ENCODE results near the gene C10orf62. TPM values are rescaled to one million over a fixed set of nuclear protein-coding genes. Genes with fewer than 3 reads are reported as not detected.
"Not testable (repeated sequence)": the region's sequence is repeated elsewhere in the genome, so short reads cannot be mapped to it uniquely, and the experiment has no call there.

C10orf62 gene
- total RNA-seq, 1 experiment from 2014 or later, result not detected

DNA sequence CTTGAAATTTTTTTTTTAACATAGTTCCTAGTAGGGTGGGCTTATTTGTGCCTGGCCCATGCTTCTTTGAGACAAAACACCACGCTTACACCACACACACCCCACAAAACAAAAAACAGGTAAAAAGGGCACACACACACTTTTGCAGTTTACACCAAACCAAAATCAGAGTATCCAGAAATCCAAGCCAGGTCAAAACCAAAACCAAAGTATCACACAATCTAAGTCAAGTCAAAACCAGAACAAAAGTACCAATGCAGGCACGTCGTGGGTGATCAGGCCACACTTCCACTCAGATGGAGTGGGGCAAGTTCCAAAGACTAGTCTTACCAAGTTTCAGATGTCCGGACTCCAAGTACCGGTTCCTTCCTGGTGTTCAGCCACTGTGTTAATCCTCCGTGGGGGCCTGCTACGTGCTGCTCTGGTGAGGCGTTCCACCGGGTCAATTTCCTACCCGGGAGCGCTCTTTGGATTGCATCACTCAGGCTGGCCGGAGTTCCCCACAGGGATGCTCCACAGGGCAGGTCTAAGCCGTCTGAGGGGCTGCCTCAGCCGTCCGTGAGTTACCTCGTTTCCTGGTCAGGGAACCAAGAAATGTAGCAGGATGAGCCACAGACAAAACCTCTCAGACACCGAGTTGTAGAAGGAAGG lies 28.7 kb upstream of the C10orf62 start:
- H3K36me3 ChIP-seq, H3K9me3 ChIP-seq, H3K27me3 ChIP-seq: not testable (repeated sequence)
- peak overlapping the region; percentile 23; the same call in 1 of the 2 replicates for H3K4me3 ChIP-seq
- peak; percentile 47 for DNase-seq

- not testable (repeated sequence) for H3K36me3 ChIP-seq, H3K9me3 ChIP-seq, H3K4me3 ChIP-seq, H3K27me3 ChIP-seq, DNase-seq
Observed at GRCh38 chr10:97561386-97562077, 28.0 kb upstream of the C10orf62 start.

- not testable (repeated sequence) for H3K27me3 ChIP-seq, H3K36me3 ChIP-seq, H3K4me3 ChIP-seq, H3K9me3 ChIP-seq, DNase-seq
Observed at GRCh38 chr10:97562329-97562728, 27.2 kb upstream of the C10orf62 start.

DNA sequence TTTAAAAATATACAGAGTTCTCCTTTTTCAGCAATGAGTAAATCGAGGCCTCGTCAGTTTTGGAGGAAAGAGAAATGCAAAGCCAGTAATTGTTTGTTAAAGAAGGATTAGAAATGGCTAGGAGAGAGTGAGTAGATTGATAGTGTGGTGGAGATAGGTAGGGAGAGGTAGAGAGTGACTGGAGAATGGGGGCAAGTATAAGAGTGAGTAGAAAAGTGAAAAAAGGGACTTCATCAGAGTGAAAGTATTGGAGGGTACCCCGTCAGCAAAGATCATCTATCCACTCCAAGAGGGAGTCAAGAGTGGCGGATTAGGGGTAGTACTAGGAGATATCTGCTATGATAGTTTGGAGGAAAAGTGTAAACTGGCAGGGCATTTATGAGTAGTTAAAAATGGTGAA lies 26.2 kb upstream of the C10orf62 start:
- DNase-seq, result no peak
- H3K9me3 ChIP-seq, result no peaks in the 10 kb centered on the region
- H3K27me3 ChIP-seq, result no peaks in the 10 kb centered on the region
- H3K4me3 ChIP-seq, result no peak overlapping the region
- H3K36me3 ChIP-seq, result no peaks in the 10 kb centered on the region

DNA sequence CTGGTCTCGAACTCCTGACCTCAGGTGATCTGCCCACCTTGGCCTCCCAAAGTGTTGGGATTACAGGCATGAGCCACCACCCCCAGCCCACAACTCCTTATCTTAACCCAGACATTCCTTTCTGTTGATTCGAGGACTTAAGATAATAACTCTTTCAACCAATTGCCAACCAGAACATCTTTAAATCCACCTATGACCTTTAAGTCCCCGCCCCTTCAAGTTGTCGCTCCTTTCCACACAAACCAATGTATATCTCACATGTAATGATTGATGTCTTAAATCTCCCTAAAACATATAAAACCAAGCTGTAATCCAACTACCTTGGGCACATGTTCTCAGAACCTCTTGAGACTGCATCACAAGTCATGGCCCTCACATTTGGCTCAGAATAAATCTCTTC lies 24.7 kb upstream of the C10orf62 start:
- Histone ChIP-seq H3K4me3 (no peak overlapping the region), H3K9me3 (no peaks in the 10 kb centered on the region), H3K36me3 (no peaks in the 10 kb centered on the region), H3K27me3 (no peaks in the 10 kb centered on the region)
- DNase-seq, result no peak

DNA sequence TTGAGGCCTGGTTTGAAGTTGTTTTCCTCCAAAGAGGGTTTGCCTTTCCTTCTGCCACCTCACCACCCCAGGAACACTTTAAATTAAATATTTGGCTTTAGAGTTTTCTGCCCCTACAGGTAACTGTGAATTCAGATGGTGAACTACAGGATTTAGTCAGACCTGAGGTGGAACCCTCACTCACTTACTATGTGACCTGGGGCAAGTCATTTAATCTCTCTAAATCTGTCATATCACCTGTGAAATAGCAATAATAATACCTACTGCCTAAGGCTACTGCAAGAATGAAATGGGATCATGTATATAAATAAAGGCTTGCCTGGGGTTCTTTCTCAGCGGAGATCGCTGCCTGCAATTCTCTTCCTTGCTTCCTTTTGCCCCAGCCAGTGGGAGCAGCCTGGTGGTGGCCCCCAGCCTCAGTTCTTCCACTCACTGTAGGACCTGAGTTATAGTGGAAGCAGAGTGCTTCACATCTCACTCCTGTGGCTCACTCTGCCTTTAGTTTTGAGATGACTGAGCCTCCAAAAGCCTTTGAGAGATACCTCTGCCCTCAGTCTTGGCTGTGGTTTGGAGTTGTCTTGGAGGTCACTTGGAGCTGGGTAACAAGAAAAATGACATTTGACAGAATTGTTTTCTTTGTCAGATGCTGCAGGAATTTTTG lies 23.1 kb upstream of the C10orf62 start:
- no peaks in the 10 kb centered on the region for H3K9me3 ChIP-seq
- DNase-seq, result no peak
- H3K4me3 ChIP-seq, result no peak overlapping the region
- H3K27me3 ChIP-seq, result no peaks in the 10 kb centered on the region
- no peaks in the 10 kb centered on the region for H3K36me3 ChIP-seq

GRCh38 chr10:97567891-97568290 lies 21.6 kb upstream of the C10orf62 start:
- no peaks in the 10 kb centered on the region for H3K27me3 ChIP-seq
- no peaks in the 10 kb centered on the region for H3K9me3 ChIP-seq
- H3K4me3 ChIP-seq, result no peak overlapping the region
- DNase-seq, result no peak
- H3K36me3 ChIP-seq, result no peaks in the 10 kb centered on the region

GRCh38 chr10:97570146-97570788 lies 19.3 kb upstream of the C10orf62 start:
- Histone ChIP-seq H3K36me3 (no peaks in the 10 kb centered on the region), H3K9me3 (no peaks in the 10 kb centered on the region), H3K27me3 (no peaks in the 10 kb centered on the region), H3K4me3 (no peak overlapping the region)
- no peak for DNase-seq

DNA sequence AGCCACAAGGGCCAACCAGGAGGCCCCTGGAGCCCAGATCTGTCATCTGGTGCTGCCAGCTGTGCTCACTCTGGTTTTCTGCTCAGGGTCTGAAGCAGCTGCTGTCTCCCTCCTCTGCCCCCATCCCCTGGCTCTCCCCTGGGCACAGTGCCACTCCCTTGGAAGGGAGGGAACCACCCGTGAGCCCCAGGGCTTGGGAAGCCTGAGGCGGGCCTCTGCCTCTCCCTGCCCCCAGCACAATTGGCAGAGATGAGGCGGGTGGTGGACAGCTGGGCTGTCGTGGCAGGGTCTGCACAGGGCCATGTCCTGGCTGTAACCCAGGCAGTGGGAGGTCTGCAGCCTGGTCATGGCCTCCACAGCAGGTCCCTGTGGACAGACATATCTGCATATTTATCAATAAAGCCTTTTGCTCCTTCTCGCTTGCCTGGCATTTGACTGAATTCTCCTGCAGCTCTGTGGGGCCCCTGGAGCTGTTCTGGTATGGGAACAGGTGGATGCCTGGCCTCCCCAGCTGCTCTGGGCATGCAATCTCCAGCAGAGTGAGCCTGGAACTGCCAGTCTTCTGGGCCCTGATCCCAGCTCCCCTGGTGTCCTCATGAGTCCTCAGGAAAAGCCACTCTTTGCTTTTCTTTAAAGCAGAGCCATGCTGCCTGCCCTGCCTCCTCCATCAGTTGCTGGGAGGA lies 18.6 kb upstream of the C10orf62 start:
- Histone ChIP-seq H3K27me3 (no peaks in the 10 kb centered on the region), H3K36me3 (no peaks in the 10 kb centered on the region), H3K4me3 (no peak overlapping the region), H3K9me3 (no peaks in the 10 kb centered on the region)
- peak; percentile 24 for DNase-seq

- Histone ChIP-seq H3K9me3 (no peaks in the 10 kb centered on the region), H3K4me3 (no peak overlapping the region), H3K27me3 (no peaks in the 10 kb centered on the region), H3K36me3 (no peaks in the 10 kb centered on the region)
- no peak for DNase-seq
Observed at GRCh38 chr10:97571622-97572021, 17.9 kb upstream of the C10orf62 start.

DNA sequence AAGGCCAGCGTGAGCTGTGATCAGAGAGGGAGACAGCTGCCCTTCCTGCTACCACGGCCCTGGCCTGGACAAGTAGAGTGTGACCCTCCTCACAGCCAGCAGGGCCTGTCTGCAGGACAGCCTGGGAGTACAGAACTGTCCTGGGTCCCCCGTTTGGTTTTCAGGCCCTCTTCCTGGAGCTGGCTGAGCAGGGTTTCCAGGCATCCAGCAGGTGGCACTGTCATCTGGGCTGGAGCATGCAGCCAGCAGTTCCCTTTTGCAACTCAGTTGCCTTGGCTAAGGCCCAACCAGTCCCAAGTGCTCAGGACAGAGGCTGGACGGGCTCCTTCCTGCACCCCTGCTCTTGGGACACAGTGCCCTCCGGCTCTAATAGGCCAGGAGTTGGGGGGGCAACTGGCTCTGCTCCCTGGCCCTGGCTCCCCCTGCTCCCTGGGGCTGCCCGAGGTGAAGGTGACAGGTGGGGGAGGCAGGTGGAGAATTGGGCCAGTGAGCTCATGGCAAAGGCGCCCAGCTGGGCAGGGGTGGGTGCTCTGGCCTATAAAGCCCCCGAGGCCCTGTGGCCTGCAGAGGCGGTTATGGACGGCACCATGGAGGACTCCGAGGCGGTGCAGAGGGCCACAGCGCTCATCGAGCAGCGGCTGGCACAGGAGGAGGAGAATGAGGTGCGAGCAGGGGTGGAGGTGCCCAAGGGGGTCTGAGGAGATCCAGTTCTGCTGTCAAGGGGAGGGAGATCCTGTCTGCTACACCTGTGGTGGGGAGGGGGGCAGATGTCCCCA lies 17.1 kb upstream of the C10orf62 start, which contains the start of gene ANKRD2:
ANKRD2 (plus strand) TSS at position 566 of the 776 bp plus-strand sequence; CDS start at position 576, 10 bp downstream.
- H3K36me3 ChIP-seq, result no peaks in the 10 kb centered on the region
- H3K4me3 ChIP-seq, result no peak within 1 kb of the TSS
- no peaks in the 10 kb centered on the region for H3K9me3 ChIP-seq
- DNase-seq, result peak; percentile 63
- no peaks in the 10 kb centered on the region for H3K27me3 ChIP-seq

- Histone ChIP-seq H3K9me3 (no peaks in the 10 kb centered on the region), H3K27me3 (no peaks in the 10 kb centered on the region), H3K36me3 (no peaks in the 10 kb centered on the region), H3K4me3 (no peak overlapping the region)
- no peak for DNase-seq
Observed at GRCh38 chr10:97573021-97573420, 16.5 kb upstream of the C10orf62 start.

DNA sequence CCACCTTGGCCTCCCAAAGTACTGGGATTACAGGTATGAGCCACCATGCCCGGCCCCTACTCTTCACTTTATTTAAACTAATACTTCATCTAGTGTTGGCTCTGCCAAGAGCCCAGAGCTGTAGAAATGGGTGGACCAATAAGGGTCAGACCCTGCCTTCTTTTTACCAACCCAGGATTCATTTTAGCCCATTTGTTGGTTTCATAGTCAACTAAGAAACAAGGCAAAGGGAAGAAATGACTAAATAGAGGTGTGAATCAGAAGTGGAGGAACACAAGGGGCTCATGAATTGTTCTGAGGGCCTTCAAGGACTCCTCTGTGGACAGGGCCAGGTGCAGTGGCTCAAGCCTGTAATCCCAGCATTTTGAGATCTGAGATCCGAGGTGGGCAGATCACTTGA lies 15.8 kb upstream of the C10orf62 start:
- no peak for DNase-seq

GRCh38 chr10:97574374-97575126 lies 15.0 kb upstream of the C10orf62 start:
- DNase-seq, result peak; percentile 88
- Histone ChIP-seq H3K36me3 (no peaks in the 10 kb centered on the region), H3K9me3 (no peaks in the 10 kb centered on the region), H3K27me3 (no peaks in the 10 kb centered on the region), H3K4me3 (no peak overlapping the region)

More for the DNA sequence above, 15.8 kb upstream of the C10orf62 start:
- no peaks in the 10 kb centered on the region for H3K9me3 ChIP-seq
- no peaks in the 10 kb centered on the region for H3K27me3 ChIP-seq
- no peak overlapping the region for H3K4me3 ChIP-seq
- no peaks in the 10 kb centered on the region for H3K36me3 ChIP-seq

- Histone ChIP-seq H3K36me3 (no peaks in the 10 kb centered on the region), H3K4me3 (no peak overlapping the region), H3K9me3 (no peaks in the 10 kb centered on the region), H3K27me3 (no peaks in the 10 kb centered on the region)
- peak; percentile 30 for DNase-seq
Observed at GRCh38 chr10:97575127-97575668, 14.3 kb upstream of the C10orf62 start.
